HG02571 (cell line): Measurements from ENCODE around the gene DXO.
A peak's percentile ranks its signal among the peaks of the same experiment; 100 is the strongest.
"Not testable (repeated sequence)": the region's sequence is repeated elsewhere in the genome, so short reads cannot be mapped to it uniquely, and the experiment has no call there.

ENCODE experiments used
- ATAC-seq: cut with Tn5 transposase; IDR thresholded peaks from one replicate; pipeline ENCODE4 v1.9.1; 2021; ENCODE audit warnings: mild to moderate bottlenecking, moderate library complexity; ENCODE audit not compliant: unreplicated experiment

Gene DXO

DNA sequence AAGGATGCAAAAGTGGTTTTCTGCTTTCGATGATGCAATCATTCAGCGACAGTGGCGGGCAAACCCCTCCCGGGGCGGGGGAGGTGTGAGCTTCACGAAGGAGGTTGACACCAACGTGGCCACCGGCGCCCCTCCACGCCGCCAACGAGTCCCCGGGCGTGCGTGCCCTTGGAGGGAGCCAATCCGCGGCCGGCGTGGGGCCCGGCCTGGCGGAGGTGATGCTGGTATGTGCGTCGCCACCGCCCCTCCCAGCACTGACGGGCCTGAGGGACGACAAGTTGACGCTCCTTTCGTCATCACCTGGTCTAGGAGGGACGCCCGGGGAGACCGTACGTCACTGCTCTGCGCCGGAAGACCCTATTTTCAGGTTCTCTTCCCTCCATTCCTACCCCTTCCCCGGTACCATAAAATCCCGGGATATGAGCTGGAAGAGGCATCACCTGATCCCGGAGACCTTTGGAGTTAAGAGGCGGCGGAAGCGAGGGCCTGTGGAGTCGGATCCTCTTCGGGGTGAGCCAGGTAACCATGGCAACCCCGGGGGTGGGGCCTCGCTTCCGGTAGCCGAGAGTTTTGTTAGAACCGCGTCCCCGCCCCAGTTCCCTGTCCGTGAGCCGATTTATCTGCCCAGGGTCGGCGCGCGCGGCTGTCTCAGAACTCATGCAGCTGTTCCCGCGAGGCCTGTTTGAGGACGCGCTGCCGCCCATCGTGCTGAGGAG is at the start of gene DXO:
Gene DXO, minus strand, starts transcription at position 146 of the 716 bp plus-strand sequence. CDS start 463 bp downstream, outside the sequence.
- ATAC-seq, result peak; percentile 84

DNA sequence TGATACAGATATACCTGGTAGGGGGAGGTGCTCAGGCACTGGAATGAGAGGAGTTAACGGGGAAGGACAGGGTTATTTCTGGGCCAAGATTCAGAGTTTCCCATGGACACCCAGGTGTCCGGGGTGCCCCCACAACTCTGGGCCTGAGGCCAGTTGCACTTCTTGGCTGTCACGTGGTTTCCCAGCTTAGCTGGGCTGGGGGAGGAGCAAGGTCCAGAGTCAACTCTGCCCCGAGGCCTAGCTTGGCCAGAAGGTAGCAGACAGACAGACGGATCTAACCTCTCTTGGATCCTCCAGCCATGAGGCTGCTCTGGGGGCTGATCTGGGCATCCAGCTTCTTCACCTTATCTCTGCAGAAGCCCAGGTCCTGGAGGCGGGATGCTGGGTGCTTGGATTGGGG is 42.6 kb upstream of the DXO start, which contains the start of gene C4B:
Gene C4B, plus strand, starts transcription at position 249 of the 400 bp plus-strand sequence. Its CDS starts 51 bp downstream, at position 300.
- ATAC-seq, result not testable (repeated sequence)

DNA sequence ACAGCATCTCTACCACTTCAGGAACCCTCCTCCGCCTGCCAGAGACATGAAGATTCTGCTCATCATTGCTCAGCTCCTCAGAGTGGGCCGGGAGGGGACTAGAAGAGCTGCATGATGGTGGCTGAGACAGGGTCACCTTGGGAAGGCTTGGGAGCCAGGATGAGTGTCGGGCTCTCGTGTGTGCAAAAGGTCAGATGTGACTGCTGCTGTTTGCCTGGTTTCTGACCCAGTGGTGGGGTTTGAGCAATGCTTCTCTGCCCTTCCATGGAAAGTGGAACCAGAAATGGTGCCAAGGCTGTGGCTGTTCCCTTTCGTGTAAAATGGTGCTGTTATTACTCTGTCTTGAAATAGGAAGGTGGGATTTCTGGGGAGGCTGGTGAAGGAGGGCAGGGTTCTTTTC is 41.8 kb upstream of the DXO start:
- ATAC-seq, result not testable (repeated sequence)

DNA sequence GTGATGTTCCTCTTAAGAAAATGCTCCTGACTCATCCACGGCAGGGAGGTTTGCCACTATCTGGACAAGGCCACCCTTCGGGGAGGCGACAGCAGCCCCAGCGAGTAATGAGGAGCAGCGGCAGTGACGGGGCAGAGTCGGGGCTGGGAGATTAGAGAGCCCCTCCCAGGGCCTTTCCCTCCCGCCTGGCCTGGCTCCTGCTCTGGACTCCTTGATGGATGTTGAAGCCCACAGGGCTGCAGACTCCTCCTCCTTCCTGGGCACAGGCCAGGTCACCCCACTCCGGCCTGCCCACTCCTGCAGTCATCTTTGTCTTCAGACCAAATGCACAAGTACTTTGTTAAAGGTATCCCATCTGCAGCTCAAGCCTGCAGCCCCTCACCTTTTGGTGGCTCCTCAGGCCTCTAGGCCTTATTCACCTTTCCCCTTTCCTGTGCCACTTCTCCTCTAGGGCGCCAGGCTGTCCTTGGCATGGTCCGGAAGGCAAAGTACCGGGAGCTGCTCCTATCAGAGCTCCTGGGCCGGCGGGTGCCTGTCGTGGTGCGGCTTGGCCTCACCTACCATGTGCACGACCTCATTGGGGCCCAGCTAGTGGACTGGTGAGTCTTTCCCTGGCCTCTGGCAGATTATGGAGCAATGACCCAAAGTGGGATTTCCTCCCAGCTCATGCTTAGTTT is 41.1 kb upstream of the DXO start:
- not testable (repeated sequence) for ATAC-seq

DNA sequence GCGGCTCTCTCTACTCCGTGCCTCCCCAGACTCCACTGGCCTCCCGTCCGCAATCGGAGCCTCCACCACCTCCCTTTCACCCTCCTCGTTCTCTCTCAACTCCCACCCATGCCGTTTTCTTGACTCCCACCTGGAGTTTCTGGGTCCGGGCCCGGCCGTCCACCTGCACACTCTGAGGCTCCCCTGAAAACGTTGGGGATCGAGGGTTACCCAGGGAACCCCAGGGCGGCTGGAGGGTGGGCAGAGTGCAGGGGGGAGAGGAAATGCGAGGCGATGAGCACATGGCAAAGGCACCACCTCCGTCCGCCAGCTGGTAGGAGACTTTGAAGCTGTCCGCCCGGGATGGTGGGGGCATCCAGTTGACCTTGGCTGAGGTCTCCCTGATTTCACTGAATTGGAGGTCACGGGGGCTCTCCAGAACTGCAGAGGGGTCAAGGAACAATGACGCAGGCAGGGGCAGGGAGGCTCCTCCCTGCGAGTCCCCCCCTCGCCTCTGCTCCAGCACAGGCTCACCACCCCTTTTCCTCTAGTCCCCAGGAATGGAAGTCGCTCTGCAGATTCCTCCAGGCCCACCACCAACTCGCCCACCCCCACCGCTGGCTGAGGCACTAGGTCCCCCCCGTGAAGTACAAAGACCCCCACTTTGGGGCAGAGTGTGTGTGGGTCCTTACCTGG is 39.1 kb upstream of the DXO start:
- not testable (repeated sequence) for ATAC-seq

DNA sequence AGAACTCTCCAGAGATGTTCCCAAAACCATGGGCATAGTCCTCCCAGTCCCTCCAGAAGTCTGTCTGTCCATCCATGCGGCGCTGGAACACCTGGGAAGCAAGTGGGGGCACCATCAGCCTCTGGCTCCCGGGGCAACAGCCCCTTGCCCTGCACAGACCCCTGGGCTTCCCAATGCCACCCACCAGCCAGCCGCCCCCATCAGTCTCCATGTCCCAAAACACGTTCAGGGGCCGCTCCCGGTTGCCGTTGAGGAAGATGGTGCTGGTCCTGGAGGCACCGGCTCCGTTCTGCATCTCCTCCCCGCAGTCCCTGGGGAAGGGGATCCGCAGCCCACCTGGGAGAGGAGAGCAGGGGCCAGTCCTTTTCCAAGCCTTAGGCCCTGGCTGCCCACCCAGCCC is 37.6 kb upstream of the DXO start:
- ATAC-seq, result not testable (repeated sequence)

DNA sequence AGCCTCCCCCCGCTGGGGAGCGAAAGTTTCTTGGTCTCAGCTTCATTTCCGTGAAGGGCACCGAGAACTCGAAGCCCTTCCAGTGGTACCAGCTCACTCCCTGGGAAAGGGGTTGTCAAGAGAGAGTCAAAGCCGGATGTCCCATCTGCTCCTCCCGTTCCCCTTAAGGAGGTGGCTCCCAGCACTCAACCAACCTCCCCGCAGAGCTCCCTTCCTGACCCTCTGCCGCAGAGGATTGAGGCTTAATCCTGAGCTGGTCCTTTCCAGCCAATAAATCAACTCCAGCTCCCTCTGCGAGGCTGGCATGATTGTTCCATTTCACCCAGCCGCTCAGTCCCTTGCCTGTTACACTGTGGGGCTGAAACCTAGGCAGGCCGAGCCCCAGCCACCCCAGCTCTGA is 36.7 kb upstream of the DXO start:
- not testable (repeated sequence) for ATAC-seq

DNA sequence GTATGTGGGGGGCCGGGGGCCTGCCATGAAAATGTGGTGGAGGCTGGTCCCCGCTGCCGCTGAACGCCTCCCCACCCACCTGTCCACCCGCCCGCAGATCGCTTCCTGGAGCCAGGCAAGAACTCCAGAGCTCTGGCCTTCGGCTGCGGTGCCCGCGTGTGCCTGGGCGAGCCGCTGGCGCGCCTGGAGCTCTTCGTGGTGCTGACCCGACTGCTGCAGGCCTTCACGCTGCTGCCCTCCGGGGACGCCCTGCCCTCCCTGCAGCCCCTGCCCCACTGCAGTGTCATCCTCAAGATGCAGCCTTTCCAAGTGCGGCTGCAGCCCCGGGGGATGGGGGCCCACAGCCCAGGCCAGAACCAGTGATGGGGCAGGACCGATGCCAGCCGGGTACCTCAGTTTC is 36.1 kb upstream of the DXO start:
- not testable (repeated sequence) for ATAC-seq

DNA sequence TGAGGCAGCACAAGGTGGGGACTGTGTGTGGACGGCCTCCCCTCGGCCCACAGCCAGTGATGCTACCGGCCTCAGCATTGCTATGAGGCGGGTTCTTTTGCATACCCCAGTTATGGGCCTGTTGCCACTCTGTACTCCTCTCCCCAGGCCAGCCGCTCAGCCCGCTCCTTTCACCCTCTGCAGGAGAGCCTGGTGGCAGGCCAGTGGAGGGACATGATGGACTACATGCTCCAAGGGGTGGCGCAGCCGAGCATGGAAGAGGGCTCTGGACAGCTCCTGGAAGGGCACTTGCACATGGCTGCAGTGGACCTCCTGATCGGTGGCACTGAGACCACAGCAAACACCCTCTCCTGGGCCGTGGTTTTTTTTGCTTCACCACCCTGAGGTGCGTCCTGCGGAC is 35.1 kb upstream of the DXO start:
- ATAC-seq, result not testable (repeated sequence)

DNA sequence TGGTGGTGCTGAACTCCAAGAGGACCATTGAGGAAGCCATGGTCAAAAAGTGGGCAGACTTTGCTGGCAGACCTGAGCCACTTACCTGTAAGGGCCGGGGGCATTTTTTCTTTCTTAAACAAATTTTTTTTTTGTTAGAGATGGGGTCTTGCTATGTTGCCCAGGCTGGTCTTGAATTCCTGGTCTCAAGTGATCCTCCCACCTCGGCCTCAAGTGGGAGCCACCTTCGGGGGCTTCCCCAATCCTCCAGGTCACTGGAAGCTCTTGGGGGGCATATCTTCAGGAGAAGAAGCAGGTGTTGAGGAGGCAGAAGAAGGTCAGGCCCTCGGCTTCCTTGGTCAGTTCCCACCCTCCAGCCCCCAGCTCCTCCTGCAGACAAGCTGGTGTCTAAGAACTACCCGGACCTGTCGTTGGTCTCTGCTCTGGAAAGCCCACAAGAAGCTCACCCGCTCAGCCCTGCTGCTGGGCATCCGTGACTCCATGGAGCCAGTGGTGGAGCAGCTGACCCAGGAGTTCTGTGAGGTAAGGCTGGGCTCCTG is 34.1 kb upstream of the DXO start:
- ATAC-seq, result not testable (repeated sequence)

DNA sequence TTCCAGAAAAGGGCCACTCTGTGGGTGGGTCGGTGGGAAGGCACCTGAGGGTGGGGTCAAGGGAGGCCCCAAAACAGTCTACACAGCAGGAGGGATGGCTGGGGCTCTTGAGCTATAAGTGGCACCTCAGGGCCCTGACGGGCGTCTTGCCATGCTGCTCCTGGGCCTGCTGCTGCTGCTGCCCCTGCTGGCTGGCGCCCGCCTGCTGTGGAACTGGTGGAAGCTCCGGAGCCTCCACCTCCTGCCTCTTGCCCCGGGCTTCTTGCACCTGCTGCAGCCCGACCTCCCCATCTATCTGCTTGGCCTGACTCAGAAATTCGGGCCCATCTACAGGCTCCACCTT is 33.6 kb upstream of the DXO start:
- ATAC-seq, result not testable (repeated sequence)

DNA sequence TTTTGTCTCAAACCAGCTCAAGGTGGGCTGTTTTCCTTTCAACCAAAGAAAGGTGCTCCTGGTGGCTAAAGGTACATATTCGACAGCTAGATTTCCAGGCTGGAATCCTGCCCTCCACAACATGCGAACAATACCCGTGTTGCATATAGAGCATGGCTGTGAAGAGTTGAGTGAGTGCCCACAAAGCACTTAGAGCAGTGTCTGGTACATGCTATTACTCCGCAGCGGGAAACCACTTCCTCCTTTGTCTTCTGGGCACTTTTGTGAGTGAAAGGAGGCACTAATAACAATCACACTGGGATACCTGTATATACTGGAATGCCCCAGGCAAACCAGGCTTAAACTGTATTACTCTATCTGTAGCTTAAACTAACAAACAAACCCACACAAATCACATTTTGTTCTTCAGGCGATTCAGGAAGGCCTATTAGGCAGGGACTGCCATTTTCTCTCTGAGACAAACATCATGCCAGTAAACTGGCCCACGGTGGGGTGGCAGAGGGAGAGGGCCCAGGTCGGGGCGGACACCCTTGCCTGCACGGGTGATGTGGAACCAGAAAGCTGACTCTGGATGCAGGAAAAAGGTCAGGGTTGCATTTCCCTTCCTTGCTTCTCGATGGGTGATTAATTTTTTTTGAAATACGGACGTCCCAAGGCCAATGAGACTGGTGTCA is 33.1 kb upstream of the DXO start:
- ATAC-seq, result not testable (repeated sequence)

DNA sequence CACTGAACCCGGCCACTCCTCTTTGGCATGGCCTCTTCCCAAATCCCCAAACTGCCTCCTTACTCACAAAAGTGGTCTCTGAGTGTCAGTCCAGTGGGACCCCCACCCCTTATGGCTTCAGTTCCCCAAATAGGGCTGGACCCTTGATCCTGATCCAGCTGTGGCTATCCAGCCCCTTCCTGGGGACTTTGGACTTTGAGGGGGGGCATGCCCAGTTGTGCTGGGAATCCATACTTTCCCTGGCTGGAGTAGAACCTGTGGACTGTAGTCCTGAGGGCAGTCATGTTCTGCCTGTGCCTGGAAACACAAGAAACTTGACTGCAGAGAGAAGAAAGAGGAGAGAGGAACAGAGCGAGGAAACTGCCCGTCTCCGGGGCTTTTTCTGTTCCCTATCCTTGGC is 32.5 kb upstream of the DXO start:
- not testable (repeated sequence) for ATAC-seq

DNA sequence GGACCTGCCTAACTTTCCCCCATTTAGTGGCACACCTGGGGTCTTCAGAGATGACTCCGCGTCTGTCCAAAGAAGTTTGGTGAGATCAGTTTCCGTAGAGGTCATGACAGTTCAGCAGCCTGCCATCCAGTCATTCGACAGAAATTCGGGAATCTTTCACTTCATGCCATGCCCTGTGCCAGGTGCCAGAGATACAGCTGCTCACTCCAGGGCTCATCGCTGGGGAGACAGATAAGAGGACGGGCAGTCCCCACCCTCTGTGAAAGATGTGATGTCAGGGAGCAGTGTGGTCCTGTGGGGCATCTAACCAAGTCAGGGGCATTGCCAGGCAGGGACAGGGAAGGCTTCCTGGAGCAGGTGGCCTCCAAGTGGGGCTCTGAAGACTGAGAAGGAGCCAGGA is 31.4 kb upstream of the DXO start:
- not testable (repeated sequence) for ATAC-seq

DNA sequence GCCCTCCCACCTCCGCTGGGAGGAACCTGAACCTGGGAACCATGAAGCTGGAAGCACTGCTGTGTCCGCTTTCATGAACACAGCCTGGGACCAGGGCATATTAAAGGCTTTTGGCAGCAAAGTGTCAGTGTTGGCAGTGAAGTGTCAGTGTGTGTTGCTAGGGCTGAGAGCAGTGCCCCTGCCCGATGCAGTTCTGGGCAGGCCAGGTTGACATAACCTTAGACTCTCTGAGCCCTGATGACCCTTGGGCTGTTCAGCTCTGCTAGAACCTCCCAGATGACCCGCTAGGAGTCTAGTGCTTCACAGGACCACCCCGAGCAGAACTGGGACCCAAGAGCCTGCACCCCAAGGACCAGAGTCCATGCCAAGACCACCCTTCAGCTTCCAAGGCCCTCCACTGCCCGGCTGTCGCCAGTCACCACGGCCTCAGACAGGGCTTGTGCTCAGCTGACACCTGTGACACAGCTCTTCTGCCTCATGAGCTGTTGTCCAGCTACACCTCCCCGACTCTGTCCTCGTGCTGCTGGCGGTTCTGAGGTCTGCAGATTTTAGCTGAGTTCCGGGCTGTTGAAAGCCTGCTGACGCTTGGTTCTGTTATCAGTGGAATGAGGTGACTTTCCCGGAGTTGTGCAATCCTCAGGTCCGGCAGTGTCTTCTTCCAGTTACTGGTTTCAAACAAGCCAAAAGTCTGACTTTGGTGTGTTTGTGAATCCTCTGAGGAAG is 30.8 kb upstream of the DXO start:
- ATAC-seq, result not testable (repeated sequence)

DNA sequence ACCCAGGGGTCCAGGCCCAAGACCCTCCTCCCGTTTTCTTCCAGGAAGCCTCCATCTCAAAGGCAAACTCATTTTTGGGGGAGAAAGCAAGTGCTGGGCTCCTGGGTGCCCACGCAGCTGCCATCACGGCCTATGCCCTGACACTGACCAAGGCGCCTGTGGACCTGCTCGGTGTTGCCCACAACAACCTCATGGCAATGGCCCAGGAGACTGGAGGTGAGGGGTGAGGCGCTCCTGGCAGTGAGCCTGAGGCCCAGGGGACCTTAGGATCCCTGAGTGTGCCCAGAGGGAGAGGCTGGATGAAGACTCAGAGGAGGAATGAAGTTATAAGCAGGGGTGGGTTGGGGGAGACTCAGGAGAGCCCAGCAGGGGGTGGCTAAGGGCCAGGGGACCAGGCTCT is 24.4 kb upstream of the DXO start:
- ATAC-seq, result not testable (repeated sequence)

DNA sequence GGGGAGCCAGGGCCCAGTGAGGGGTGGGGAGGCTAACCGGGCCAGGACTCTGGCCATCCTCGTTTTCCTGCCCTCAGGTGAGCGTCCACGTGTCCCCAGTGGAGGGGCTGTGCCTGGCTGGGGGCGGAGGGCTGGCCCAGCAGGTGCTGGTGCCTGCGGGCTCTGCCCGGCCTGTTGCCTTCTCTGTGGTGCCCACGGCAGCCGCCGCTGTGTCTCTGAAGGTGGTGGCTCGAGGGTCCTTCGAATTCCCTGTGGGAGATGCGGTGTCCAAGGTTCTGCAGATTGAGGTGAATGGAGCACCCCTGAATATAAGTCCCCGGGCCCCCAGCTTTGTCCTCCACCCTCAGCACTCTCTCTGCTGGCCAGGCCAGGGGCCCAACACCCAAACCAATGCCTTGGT is 22.5 kb upstream of the DXO start:
- ATAC-seq, result not testable (repeated sequence)

DNA sequence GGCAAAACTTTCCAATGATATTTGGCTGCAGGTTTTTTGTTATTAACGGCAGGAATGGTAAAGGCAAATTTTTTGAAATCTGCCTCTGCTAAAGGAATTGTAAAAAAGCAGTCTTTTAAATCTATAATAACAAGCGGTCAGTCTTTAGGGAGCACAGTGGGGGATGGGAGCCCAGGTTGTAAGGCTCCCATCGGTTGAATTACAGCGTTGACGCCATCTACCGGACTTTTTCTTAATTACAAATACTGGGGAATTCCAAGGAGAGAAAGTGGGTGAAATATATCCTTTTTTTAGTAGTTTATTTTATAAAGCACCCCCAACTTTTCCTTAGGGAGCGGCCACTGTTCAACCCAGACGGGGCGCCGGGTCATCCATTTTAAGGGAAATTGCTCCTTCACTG is 17.4 kb upstream of the DXO start:
- not testable (repeated sequence) for ATAC-seq

DNA sequence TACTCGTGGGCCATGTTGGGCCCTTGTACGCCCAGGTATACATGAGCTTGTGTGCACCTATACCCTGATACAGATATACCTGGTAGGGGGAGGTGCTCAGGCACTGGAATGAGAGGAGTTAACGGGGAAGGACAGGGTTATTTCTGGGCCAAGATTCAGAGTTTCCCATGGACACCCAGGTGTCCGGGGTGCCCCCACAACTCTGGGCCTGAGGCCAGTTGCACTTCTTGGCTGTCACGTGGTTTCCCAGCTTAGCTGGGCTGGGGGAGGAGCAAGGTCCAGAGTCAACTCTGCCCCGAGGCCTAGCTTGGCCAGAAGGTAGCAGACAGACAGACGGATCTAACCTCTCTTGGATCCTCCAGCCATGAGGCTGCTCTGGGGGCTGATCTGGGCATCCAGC is 9.8 kb upstream of the DXO start, which contains the start of gene C4A:
Gene C4A, plus strand, starts transcription at position 314 of the 400 bp plus-strand sequence. Its CDS starts 51 bp downstream, at position 365.
- ATAC-seq, result not testable (repeated sequence)

DNA sequence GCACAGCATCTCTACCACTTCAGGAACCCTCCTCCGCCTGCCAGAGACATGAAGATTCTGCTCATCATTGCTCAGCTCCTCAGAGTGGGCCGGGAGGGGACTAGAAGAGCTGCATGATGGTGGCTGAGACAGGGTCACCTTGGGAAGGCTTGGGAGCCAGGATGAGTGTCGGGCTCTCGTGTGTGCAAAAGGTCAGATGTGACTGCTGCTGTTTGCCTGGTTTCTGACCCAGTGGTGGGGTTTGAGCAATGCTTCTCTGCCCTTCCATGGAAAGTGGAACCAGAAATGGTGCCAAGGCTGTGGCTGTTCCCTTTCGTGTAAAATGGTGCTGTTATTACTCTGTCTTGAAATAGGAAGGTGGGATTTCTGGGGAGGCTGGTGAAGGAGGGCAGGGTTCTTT is 9.1 kb upstream of the DXO start:
- ATAC-seq, result not testable (repeated sequence)
